NCI-H69 (cell line): ENCODE results near the gene MBTD1.
"Not testable (repeated sequence)": the region's sequence is repeated elsewhere in the genome, so short reads cannot be mapped to it uniquely, and the experiment has no call there.

Experiments used
- DNase-seq: peaks from one replicate; lab custom pipeline; 2025; lab: John Stamatoyannopoulos, UW

Gene MBTD1

GRCh38 chr17:51255673-51256072, 4.2 kb downstream of the MBTD1 start:
- no peak for DNase-seq

GRCh38 chr17:51251010-51251409, 8.8 kb downstream of the MBTD1 start:
- DNase-seq = no peak

- no peak for DNase-seq
These were observed 9.5 kb downstream of the MBTD1 start for GRCh38 chr17:51250314-51250840.

GRCh38 chr17:51245535-51245934, 14.3 kb downstream of the MBTD1 start:
- DNase-seq = no peak

- DNase-seq = no peak
These were observed 15.8 kb downstream of the MBTD1 start for GRCh38 chr17:51244041-51244440.

- no peak for DNase-seq
These were observed 19.6 kb downstream of the MBTD1 start for GRCh38 chr17:51240275-51240674.

- DNase-seq = no peak
These were observed 21.5 kb downstream of the MBTD1 start for GRCh38 chr17:51238255-51238887.

GRCh38 chr17:51234162-51234561, 25.7 kb downstream of the MBTD1 start:
- no peak for DNase-seq

GRCh38 chr17:51231999-51232398, 27.9 kb downstream of the MBTD1 start:
- DNase-seq = no peak

GRCh38 chr17:51230306-51230705, 29.5 kb downstream of the MBTD1 start:
- no peak for DNase-seq

GRCh38 chr17:51229889-51230288, 30.0 kb downstream of the MBTD1 start:
- DNase-seq = no peak

- DNase-seq = no peak
These were observed 31.7 kb downstream of the MBTD1 start for GRCh38 chr17:51228161-51228560.

- DNase-seq = not testable (repeated sequence)
These were observed 34.3 kb downstream of the MBTD1 start for GRCh38 chr17:51225523-51225922.

- DNase-seq = no peak
These were observed 35.2 kb downstream of the MBTD1 start for GRCh38 chr17:51224402-51225262.

GRCh38 chr17:51221322-51221721, 38.5 kb downstream of the MBTD1 start:
- DNase-seq = no peak

GRCh38 chr17:51217946-51218345, 41.9 kb downstream of the MBTD1 start:
- DNase-seq = no peak

- no peak for DNase-seq
These were observed 44.9 kb downstream of the MBTD1 start for GRCh38 chr17:51214920-51215319.

- DNase-seq = no peak
These were observed 56.0 kb downstream of the MBTD1 start for GRCh38 chr17:51203838-51204237.

GRCh38 chr17:51200846-51201245, 59.0 kb downstream of the MBTD1 start:
- DNase-seq = no peak

GRCh38 chr17:51200295-51200694, 59.6 kb downstream of the MBTD1 start:
- no peak for DNase-seq

GRCh38 chr17:51197754-51198153, 62.1 kb downstream of the MBTD1 start:
- no peak for DNase-seq

- DNase-seq = no peak
These were observed 68.0 kb downstream of the MBTD1 start for GRCh38 chr17:51191895-51192294.

- no peak for DNase-seq
These were observed 70.2 kb downstream of the MBTD1 start for GRCh38 chr17:51189628-51190027.
